GM18870 (cell line): ENCODE data around the gene TOMM40.
"Not testable (repeated sequence)": the region's sequence is repeated elsewhere in the genome, so short reads cannot be mapped to it uniquely, and the experiment has no call there.

Source experiments
- ATAC-seq: cut with Tn5 transposase; IDR thresholded peaks from one replicate; pipeline ENCODE4 v1.9.1; 2021; ENCODE audit warnings: moderate library complexity; ENCODE audit not compliant: unreplicated experiment

The TOMM40 gene

GRCh38 chr19:44924243-44924725 is 33.2 kb downstream of the TOMM40 start:
- no peak for ATAC-seq

GRCh38 chr19:44925114-44925891 is 34.2 kb downstream of the TOMM40 start:
- no peak for ATAC-seq

GRCh38 chr19:44926245-44927077 is 35.4 kb downstream of the TOMM40 start:
- not testable (repeated sequence) for ATAC-seq

- ATAC-seq, result no peak
Measured at GRCh38 chr19:44927746-44928145, 36.7 kb downstream of the TOMM40 start.

GRCh38 chr19:44930088-44930487 is 39.0 kb downstream of the TOMM40 start:
- ATAC-seq, result no peak

- no peak for ATAC-seq
Measured at GRCh38 chr19:44931541-44931940, 40.5 kb downstream of the TOMM40 start.

GRCh38 chr19:44939668-44940067 is 48.6 kb downstream of the TOMM40 start:
- ATAC-seq, result no peak

GRCh38 chr19:44942067-44942571 is 51.1 kb downstream of the TOMM40 start, which contains the start of gene APOC4:
Gene APOC4 (plus strand): TSS chr19:44942237. CDS start chr19:44942278, 41 bp downstream.
- ATAC-seq, result no peak

- no peak for ATAC-seq
Measured at GRCh38 chr19:44943801-44944249, 52.8 kb downstream of the TOMM40 start.

- ATAC-seq, result no peak
Measured at GRCh38 chr19:44947041-44947581, 56.1 kb downstream of the TOMM40 start.

- ATAC-seq, result no peak
Measured at GRCh38 chr19:44948237-44948636, 57.2 kb downstream of the TOMM40 start.

GRCh38 chr19:44948763-44949374 is 57.8 kb downstream of the TOMM40 start:
- ATAC-seq, result no peak

- no peak for ATAC-seq
Measured at GRCh38 chr19:44949550-44949949, 58.5 kb downstream of the TOMM40 start.

GRCh38 chr19:44951179-44952159 is 60.4 kb downstream of the TOMM40 start:
- no peak for ATAC-seq
